Measurements from ENCODE around the gene TDRD7. TPM values are rescaled to one million over a fixed set of nuclear protein-coding genes. Genes with fewer than 3 reads are reported as not detected.

Gene TDRD7
- total and polyA plus RNA-seq, 2 of the 13 experiments (the other 11 are each of a cell fraction or from before 2014, with no cell fraction given): 9.8 to 15.5 TPM

GRCh38 chr9:97405551-97405950, 6.3 kb upstream of the TDRD7 start (continued):
- TF ChIP-seq ZC3H13 (CRISPR knock-in tag; IDR thresholded peaks at IDR 0.05): no peak
- no peak for TF ChIP-seq HIVEP1 (CRISPR knock-in tag; IDR thresholded peaks at IDR 0.05)
- no peak for TF ChIP-seq CREB1 (IDR thresholded peaks at IDR 0.05)
- TF ChIP-seq CREB1 (CRISPR knock-in tag; IDR thresholded peaks at IDR 0.05): no peak
- no peak for TF ChIP-seq CENPT (CRISPR knock-in tag; IDR thresholded peaks at IDR 0.05; ENCODE audit: low read depth)

- peaks cover 7% of the 10 kb centered on the region; the same call in 1 of the 2 replicates for H3K9me3 ChIP-seq (ENCODE audit: low read length)
- peaks cover 68% of the 10 kb centered on the region for H3K4me1 ChIP-seq (ENCODE audit: insufficient read depth, low read length)
- H3K4me3 ChIP-seq (replicated peaks in 1 of 3; ENCODE audit: insufficient read depth in 1 of 3, low read depth in 2 of 3, low read length in 3 of 3): peak overlapping the region; percentile 15 to 57 (median 35); a peak in 3 of 6 replicates
- H4K20me1 ChIP-seq (ENCODE audit: insufficient read depth, low read length): no peaks in the 10 kb centered on the region
- DNase-seq (ENCODE audit: low spot score) (peak; percentile 89), FAIRE-seq (peak; percentile 70), ATAC-seq (peak; percentile 58)
- CTCF ChIA-PET (ENCODE audit: low intra/inter-chr PET ratio, low total read pairs): no interaction called here
- H3K36me3 ChIP-seq (replicated peaks in 1 of 2; ENCODE audit: control insufficient read depth in 1 of 2, insufficient read depth in 2 of 2, low read length in 2 of 2): no peaks in the 10 kb centered on the region
- H3K79me2 ChIP-seq (ENCODE audit: insufficient read depth, low read length): no peaks in the 10 kb centered on the region
- BruUV-seq (replicated peaks): no TSS peak
- H3K27me3 ChIP-seq (ENCODE audit: control insufficient read depth in 1 of 2, insufficient read depth in 2 of 2, low read length in 2 of 2): no peaks in the 10 kb centered on the region
- peak overlapping the region; percentile 88 for H3K27ac ChIP-seq (ENCODE audit: extremely low read length, insufficient read depth, low read length)
- H3K9ac ChIP-seq (ENCODE audit: insufficient read depth, low read depth, low read length): peak overlapping the region; percentile 66
- no peak overlapping the region for H2AFZ ChIP-seq (ENCODE audit: low read length)
- in situ Hi-C loops (cut with HindIII; ENCODE audit: extremely low pct_ligation_motif_present, low pct_unique_long_range_greater_than_20kb) (no loop called here), intact Hi-C loops (cut with micrococcal nuclease; ENCODE audit: unreplicated experiment) (loop anchor here (2.0 kb wide), 1 partner anchor 20 kb away; no protein-coding TSS in a partner anchor)
- WGBS (ENCODE audit: low lambda C conversion rate): 1% methylated on average over 3 of the region's 3 CpGs
- H3K4me2 ChIP-seq (ENCODE audit: low read depth, low read length): peak overlapping the region; percentile 85
- POLR2A ChIA-PET: interaction anchor here (1.2 to 2.1 kb wide), 8 partner anchors 16 to 550 kb away, joined by 3 to 32 read pairs (median 8); partner anchors contain the start of genes NCBP1, TMOD1, TSTD2 and XPA
- 0 out of 2 replicates have a peak, but pooled peaks have one; percentile 60 for TF ChIP-seq ZSCAN29 (CRISPR knock-in tag; conservative IDR thresholded peaks at IDR 0.05)
- TF ChIP-seq FOXP1 (IDR thresholded peaks at IDR 0.05): no peak
- TF ChIP-seq FOXP1 (CRISPR knock-in tag; IDR thresholded peaks at IDR 0.05): peak; percentile 61
- peak; percentile 65; the same call in 1 of the 2 replicates for TF ChIP-seq MLX (CRISPR knock-in tag; IDR thresholded peaks at IDR 0.05)
- no peak for TF ChIP-seq ZNF20 (CRISPR knock-in tag; IDR thresholded peaks at IDR 0.05)
- TF ChIP-seq CEBPG (CRISPR knock-in tag; IDR thresholded peaks at IDR 0.05): peak; percentile 70
- 0 out of 2 replicates have a peak, but pooled peaks have one; percentile 28 for TF ChIP-seq SIX1 (CRISPR knock-in tag; IDR thresholded peaks at IDR 0.05; ENCODE audit: borderline replicate concordance)
- TF ChIP-seq ZKSCAN5 (CRISPR knock-in tag; IDR thresholded peaks at IDR 0.05): no peak
- no peak for TF ChIP-seq MTA3 (CRISPR knock-in tag; IDR thresholded peaks at IDR 0.05)
- peak; percentile 34; the same call in 1 of the 2 replicates for TF ChIP-seq ZNF3 (CRISPR knock-in tag; IDR thresholded peaks at IDR 0.05)
- peak; percentile 87 for TF ChIP-seq PAXIP1 (CRISPR knock-in tag; conservative IDR thresholded peaks at IDR 0.05)
- TF ChIP-seq ZNF331 (CRISPR knock-in tag; IDR thresholded peaks at IDR 0.05): peak; percentile 24; the same call in 1 of the 2 replicates
- 0 out of 2 replicates have a peak, but pooled peaks have one; percentile 11 for TF ChIP-seq GMEB1 (CRISPR knock-in tag; IDR thresholded peaks at IDR 0.05; ENCODE audit: borderline replicate concordance)
- TF ChIP-seq ZNF317 (CRISPR knock-in tag; IDR thresholded peaks at IDR 0.05): peak; percentile 71; the same call in 1 of the 2 replicates
Observed at GRCh38 chr9:97406620-97407177, 5.2 kb upstream of the TDRD7 start.

Data from HepG2 (cell line).